ENCODE data around the gene AVEN. TPM values are rescaled to one million over a fixed set of nuclear protein-coding genes. Genes with fewer than 3 reads are reported as not detected.

The AVEN gene
- total and polyA plus RNA-seq, 2 experiments from 2014 or later: 7.7 to 10.3 TPM

- Histone ChIP-seq H3K36me3 (ENCODE audit: insufficient read depth) (no peaks in the 10 kb centered on the region), H3K4me3 (no peak overlapping the region), H3K9me2 (ENCODE audit: insufficient read depth) (no peaks in the 10 kb centered on the region), H3F3A (replicated peaks; ENCODE audit: low read depth) (no peaks in the 10 kb centered on the region), H3K79me2 (replicated peaks; ENCODE audit: insufficient read depth) (no peaks in the 10 kb centered on the region), H2AFZ (no peak overlapping the region), H4K20me1 (replicated peaks; ENCODE audit: insufficient read depth) (no peaks in the 10 kb centered on the region), H3K27ac (ENCODE audit: low read depth) (no peak overlapping the region), H3K27me3 (ENCODE audit: insufficient read depth) (no peaks in the 10 kb centered on the region), H3K4me1 (ENCODE audit: insufficient read depth) (no peaks in the 10 kb centered on the region), H3K4me2 (no peak overlapping the region)
- DNase-seq (ENCODE audit: low spot score) (no peak), ATAC-seq (no peak)
- H3K27ac Mint-ChIP-seq: no peak overlapping the region
- H3K36me3 Mint-ChIP-seq (ENCODE audit: low read depth): no peaks in the 10 kb centered on the region
- H3K4me1 Mint-ChIP-seq: no peaks in the 10 kb centered on the region; the same call in 2 of the 3 replicates
- no peak for TF ChIP-seq JUNB (IDR thresholded peaks at IDR 0.05; ENCODE audit: unreplicated experiment)
- no peak for TF ChIP-seq CREB1 (CRISPR knock-in tag; IDR thresholded peaks at IDR 0.05; ENCODE audit: low read depth)
- TF ChIP-seq ZNF331 (CRISPR knock-in tag; IDR thresholded peaks at IDR 0.05; ENCODE audit: low read depth): no peak
- no peak for TF ChIP-seq POLR2AphosphoS5 (IDR thresholded peaks at IDR 0.05; ENCODE audit: low read depth)
- TF ChIP-seq REST (IDR thresholded peaks at IDR 0.05; ENCODE audit: unreplicated experiment): no peak
- no peak for TF ChIP-seq ETS1 (IDR thresholded peaks at IDR 0.05)
- no peak for TF ChIP-seq EZH2phosphoT487 (IDR thresholded peaks at IDR 0.05; ENCODE audit: unreplicated experiment)
- no peak for TF ChIP-seq STAT1 (IDR thresholded peaks at IDR 0.05; ENCODE audit: unreplicated experiment)
- no peak for TF ChIP-seq ZNF114 (CRISPR knock-in tag; IDR thresholded peaks at IDR 0.05)
- no peak for TF ChIP-seq EZH2 (IDR thresholded peaks at IDR 0.05; ENCODE audit: low read depth, unreplicated experiment)
- no peak for TF ChIP-seq NANOG (IDR thresholded peaks at IDR 0.05; ENCODE audit: borderline replicate concordance)
- no peak for TF ChIP-seq CTCF (conservative IDR thresholded peaks at IDR 0.05; ENCODE audit: low read depth in 2 of 2)
- TF ChIP-seq ZNF462 (CRISPR knock-in tag; IDR thresholded peaks at IDR 0.05): no peak
- H3K4me3 Mint-ChIP-seq: no peak overlapping the region
- no peaks in the 10 kb centered on the region for H3K9me3 Mint-ChIP-seq
- peaks cover 4% of the 10 kb centered on the region for H3K27me3 Mint-ChIP-seq (ENCODE audit: insufficient read depth, low read depth, poor library complexity)
Measured at GRCh38 chr15:33894193-33894592, 144.8 kb downstream of the AVEN start.

Measured in GM23338 (cell line).